Right lobe of liver (tissue), 6 donors: ENCODE data around the gene DGAT2L6. TPM values are rescaled to one million over a fixed set of nuclear protein-coding genes. Genes with fewer than 3 reads are reported as not detected.

Source experiments
- ATAC-seq, 4 donors: fragments of 200-7000 bp; cut with Tn5 transposase; one replicate each; pipeline ENCODE4 v1.9.1; 2020; ENCODE audit warnings: mild to moderate bottlenecking in 4 of 4, moderate library complexity in 4 of 4
- DNase-seq, 3 donors: peaks; one replicate each; pipeline ENCODE4 v3.0.0-alpha.2; 2020
- H3K27ac ChIP-seq, 3 donors: fragments of 200-600 bp; one replicate each; pipeline ENCODE4 v1.8.0; 2022
- H3K27me3 ChIP-seq, 2 donors: fragments of 200-600 bp; one replicate each; pipeline ENCODE4 v1.8.0; 2022
- H3K36me3 ChIP-seq, 4 donors: fragments of 200-600 bp; sonication (generic) in 1 of 4; one replicate each; pipeline versions ENCODE4 v1.5.1 to v1.8.0; 2017 to 2022; ENCODE audit warnings: control low read depth in 1 of 4
- H3K4me1 ChIP-seq, 4 donors: fragments of 200-600 bp; sonication (generic) in 1 of 4; one replicate each; pipeline versions ENCODE4 v1.5.1 to v1.8.0; 2017 to 2022; ENCODE audit warnings: control low read depth in 1 of 4
- H3K4me3 ChIP-seq, 3 donors: fragments of 200-600 bp; one replicate each; pipeline ENCODE4 v1.8.0; 2022
- H3K9me3 ChIP-seq, 4 donors: fragments of 200-600 bp; sonication (generic) in 1 of 4; one replicate each; pipeline versions ENCODE4 v1.5.1 to v1.8.0; 2017 to 2022; ENCODE audit warnings: control low read depth in 1 of 4
- CTCF ChIP-seq, 4 donors: fragments of 200-600 bp in 3 of 4; fragments of 450-650 bp in 1 of 4; IDR thresholded peaks; one replicate each; pipeline versions ENCODE4 v1.5.1 to v1.8.0; 2016 to 2022; ENCODE audit warnings: antibody characterized with exemption in 4 of 4, mild to moderate bottlenecking in 2 of 4
- POLR2A ChIP-seq: fragments of 450-650 bp; IDR thresholded peaks from one replicate; pipeline ENCODE4 v1.6.1; 2017; ENCODE audit warnings: antibody characterized with exemption, mild to moderate bottlenecking
- WGBS: methylation state at CpG from one replicate; pipeline ENCODE4 v1.1.6; 2018; ENCODE audit warnings: low coverage, low lambda C conversion rate; ENCODE audit not compliant: insufficient coverage; ENCODE audit errors: missing lambda C conversion rate; 5-methylcytosine and 5-hydroxymethylcytosine counted together
- intact Hi-C, 2 donors: fragments of 100-400 bp; cut with DNase I; formaldehyde crosslinking; loops; one replicate each; pipeline versions ENCODE4 v1.11.2 to v1.14.1; 2022
- total RNA-seq, 6 experiments: library from RNA; depleted of rRNA in 2 of 6; stranded (reverse); fragments of >200 nt in 2 of 6; fragmentation: NEBNext Ultra II Directional in 3 of 6; extraction: Animal tissue kit (Norgen Biotek cat#: 25700) in 3 of 6; gene quantifications; one replicate each; pipeline versions ENCODE4 v1.1.0 to v1.2.4, GENCODE V29; 2016 to 2023
- donor health status: DM: no; HTN: yes; CAD: no.
- donor health status: DM: no; HTN: no; CAD: no.
- donor health status: DM: no; HTN: no; CAD: no.
- donor health status: DM: no; HTN: yes; CAD: no.
- donor health status: DM: no; HTN: yes; CAD: no.

DGAT2L6 gene
- total RNA-seq, 6 experiments from 2014 or later = not detected

DNA sequence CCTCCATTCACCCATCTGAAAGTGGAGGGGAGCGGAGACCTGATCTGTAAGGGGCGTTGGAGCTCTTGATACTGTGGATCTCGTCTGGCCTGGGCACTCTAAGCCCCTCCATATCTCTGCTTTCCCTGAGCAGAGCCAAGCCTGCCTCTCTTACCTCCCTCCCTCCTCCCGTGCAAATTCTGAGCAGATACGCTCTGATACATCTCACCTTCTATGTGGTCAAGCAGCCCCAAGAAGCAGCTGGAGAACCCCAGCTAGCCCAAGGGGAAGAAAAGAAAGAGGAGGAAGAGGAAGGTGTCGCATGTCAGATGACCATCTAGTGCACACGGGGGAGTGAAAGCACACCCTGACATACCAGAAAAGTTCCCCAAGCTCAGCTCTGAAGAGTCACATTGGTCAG, 1.9 kb upstream of the DGAT2L6 start:
- WGBS = 65% methylated on average over 4 of the region's 7 CpGs
- intact Hi-C loops = no loop called here
- no peak for DNase-seq
- Histone ChIP-seq H3K36me3 (no peaks in the 10 kb centered on the region), H3K9me3 (no peaks in the 10 kb centered on the region), H3K27me3 (no peaks in the 10 kb centered on the region), H3K4me3 (no peak overlapping the region), H3K27ac (no peak overlapping the region), H3K4me1 (no peaks in the 10 kb centered on the region)
- TF ChIP-seq POLR2A = no peak
- TF ChIP-seq CTCF (IDR thresholded peaks at IDR 0.05) = no peak
- ATAC-seq = no peak

DNA sequence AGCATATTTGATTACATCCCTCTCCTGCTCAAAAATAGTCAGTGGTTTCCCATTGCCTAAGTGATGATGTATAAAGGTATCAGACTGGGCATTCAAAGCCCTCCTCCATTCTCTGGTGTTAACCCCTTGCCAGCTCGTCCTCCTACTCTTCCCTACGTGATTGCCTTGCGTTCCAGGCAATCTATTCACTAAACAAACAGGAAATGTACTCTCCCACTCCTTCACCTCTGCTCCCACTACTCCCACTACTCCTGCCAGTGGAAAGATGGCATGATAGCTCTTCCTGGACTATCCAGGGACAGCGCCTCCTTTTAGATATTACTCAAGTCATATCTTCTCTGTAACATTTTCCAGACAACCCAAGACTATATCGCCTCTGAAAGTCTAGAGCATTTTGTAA, 5.8 kb downstream of the DGAT2L6 start:
- H3K27me3 ChIP-seq = no peaks in the 10 kb centered on the region
- intact Hi-C loops = no loop called here

DNA sequence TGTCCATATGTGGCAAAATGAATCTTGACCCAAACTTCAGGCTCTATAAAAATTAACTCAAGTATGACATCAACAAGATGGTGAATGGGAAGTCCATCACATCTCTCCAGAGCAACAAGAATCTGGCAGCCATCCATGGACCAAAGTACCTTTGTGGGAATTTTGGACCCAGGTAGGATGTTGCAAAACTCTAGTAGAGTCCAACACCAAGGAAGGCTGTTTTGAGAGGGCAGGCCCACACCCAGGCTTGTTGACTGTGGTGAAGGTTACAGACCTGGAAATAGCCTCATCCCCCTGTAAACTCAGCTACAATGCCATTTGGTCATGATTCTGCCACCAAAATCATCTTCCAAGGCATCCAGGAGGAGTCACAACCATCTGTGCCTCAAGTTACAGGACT, 12.9 kb downstream of the DGAT2L6 start:
- H3K4me3 ChIP-seq = no peak overlapping the region
- intact Hi-C loops = no loop called here
- no peaks in the 10 kb centered on the region for H3K36me3 ChIP-seq
- ATAC-seq (peak in 2 of 4 donors; percentile 72 to 94), DNase-seq (peak in 1 of 3 donors; percentile 38)
- no peak overlapping the region for H3K27ac ChIP-seq
- no peaks in the 10 kb centered on the region for H3K9me3 ChIP-seq
- H3K4me1 ChIP-seq = no peaks in the 10 kb centered on the region
- TF ChIP-seq POLR2A (no peak), CTCF (IDR thresholded peaks at IDR 0.05) (no peak)
- no peaks in the 10 kb centered on the region for H3K27me3 ChIP-seq

More for the DNA sequence above, 5.8 kb downstream of the DGAT2L6 start:
- H3K4me1 ChIP-seq = no peaks in the 10 kb centered on the region
- no peaks in the 10 kb centered on the region for H3K36me3 ChIP-seq
- TF ChIP-seq POLR2A (no peak), CTCF (IDR thresholded peaks at IDR 0.05) (no peak)
- ATAC-seq (no peak), DNase-seq (no peak)
- H3K27ac ChIP-seq = no peak overlapping the region
- no peak overlapping the region for H3K4me3 ChIP-seq
- WGBS = 67% methylated on average over 5 of the region's 5 CpGs
- H3K9me3 ChIP-seq = no peaks in the 10 kb centered on the region

- Histone ChIP-seq H3K27me3 (no peaks in the 10 kb centered on the region), H3K4me1 (no peaks in the 10 kb centered on the region), H3K4me3 (no peak overlapping the region), H3K36me3 (no peaks in the 10 kb centered on the region), H3K9me3 (no peaks in the 10 kb centered on the region), H3K27ac (no peak overlapping the region)
- DNase-seq (peak in 1 of 3 donors; percentile 46), ATAC-seq (peak; percentile 83 to 97 (median 90))
- 7% methylated on average over 12 of the region's 12 CpGs for WGBS
- TF ChIP-seq CTCF (IDR thresholded peaks at IDR 0.05) (peak; percentile 50 to 68 (median 68)), POLR2A (no peak)
- intact Hi-C loops = no loop called here
Measured at GRCh38 chrX:70196961-70197720, 19.9 kb downstream of the DGAT2L6 start.
